Activated B cell treated with CpG ODN at 0.5 μM for 24 hours (primary cell): ENCODE results near the gene TBC1D22A. TPM values are rescaled to one million over a fixed set of nuclear protein-coding genes. Genes with fewer than 3 reads are reported as not detected.

ENCODE experiments used
- ATAC-seq: fragments of 200-7000 bp; cut with Tn5 transposase; one replicate; pipeline ENCODE4 v1.10.0; 2021; ENCODE audit warnings: low read depth, mild to moderate bottlenecking, moderate library complexity
- CTCF ChIA-PET: fragments of 350-600 bp; sonication (Branson Sonifier 250); formaldehyde crosslinking; loops from one replicate; lab custom pipeline; 2021; ENCODE audit warnings: antibody characterized with exemption; lab: Charles Lee
- POLR2A ChIA-PET: fragments of 350-600 bp; sonication (Branson Sonifier 250); formaldehyde crosslinking; loops from one replicate; lab custom pipeline; 2021; ENCODE audit warnings: antibody characterized with exemption; lab: Charles Lee
- DNase-seq: peaks from one replicate; pipeline ENCODE4 v3.0.0; 2022
- H3K27ac Mint-ChIP-seq: one replicate; pipeline ENCODE4 v1.8.0; 2020; ENCODE audit warnings: mixed read lengths
- H3K27me3 Mint-ChIP-seq: one replicate; pipeline ENCODE4 v1.8.0; 2021; ENCODE audit warnings: mixed read lengths
- H3K36me3 Mint-ChIP-seq: one replicate; pipeline ENCODE4 v1.8.0; 2021; ENCODE audit warnings: low read depth, mixed read lengths
- H3K4me1 Mint-ChIP-seq: one replicate; pipeline ENCODE4 v1.8.0; 2021; ENCODE audit warnings: mixed read lengths
- H3K4me3 Mint-ChIP-seq: one replicate; pipeline ENCODE4 v1.8.0; 2020; ENCODE audit warnings: mild to moderate bottlenecking, mixed read lengths
- H3K9me3 Mint-ChIP-seq: one replicate; pipeline ENCODE4 v1.8.0; 2020; ENCODE audit warnings: mixed read lengths
- intact Hi-C: fragments of 100-400 bp; cut with micrococcal nuclease; formaldehyde crosslinking; loops from one replicate; pipeline ENCODE4 v1.15.1; 2024
- total RNA-seq: library from RNA; stranded (reverse); gene quantifications from 2 replicates; pipeline ENCODE4 v1.2.3, GENCODE V29; 2022
- TF ChIP-seq, protein P1 (sequence below): fragments of 200-600 bp; IDR thresholded peaks from one replicate; pipeline ENCODE4 v1.8.0; 2022; ENCODE audit warnings: antibody characterized with exemption, mild to moderate bottlenecking

The TBC1D22A gene
- total RNA-seq, 1 donor from 2014 or later: 85.9 TPM

DNA sequence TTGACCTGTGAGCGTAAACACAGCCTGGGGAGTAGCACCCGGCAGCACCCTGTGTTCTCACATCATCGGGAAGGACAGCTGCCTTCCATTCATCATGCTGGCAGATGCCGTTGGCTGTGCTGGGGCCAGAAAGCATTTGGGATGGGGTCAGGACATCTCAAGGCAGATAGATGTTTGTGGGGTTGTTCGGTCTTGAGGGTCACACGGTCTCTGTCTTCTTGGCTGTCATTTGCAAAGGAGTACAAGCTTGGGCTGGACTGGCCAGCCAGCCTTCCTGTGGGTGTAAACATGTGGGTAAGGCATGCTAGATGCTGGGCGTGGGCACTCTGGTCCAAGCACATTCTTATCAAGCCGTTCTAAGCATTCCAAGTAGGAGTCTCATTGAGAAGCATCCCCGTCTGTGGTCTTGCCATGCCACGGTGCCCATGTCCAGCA is 81.4 kb downstream of the TBC1D22A start:
- Mint-ChIP-seq H3K4me1 (peaks cover 11% of the 10 kb centered on the region), H3K36me3 (peaks cover 62% of the 10 kb centered on the region), H3K27me3 (no peaks in the 10 kb centered on the region), H3K27ac (no peak overlapping the region), H3K4me3 (no peak overlapping the region), H3K9me3 (no peaks in the 10 kb centered on the region)
- DNase-seq: no peak
- intact Hi-C loops: no loop called here
- no peak for ATAC-seq
- ChIA-PET POLR2A (no interaction called here), CTCF (no interaction called here)
- TF ChIP-seq, protein P1, sequence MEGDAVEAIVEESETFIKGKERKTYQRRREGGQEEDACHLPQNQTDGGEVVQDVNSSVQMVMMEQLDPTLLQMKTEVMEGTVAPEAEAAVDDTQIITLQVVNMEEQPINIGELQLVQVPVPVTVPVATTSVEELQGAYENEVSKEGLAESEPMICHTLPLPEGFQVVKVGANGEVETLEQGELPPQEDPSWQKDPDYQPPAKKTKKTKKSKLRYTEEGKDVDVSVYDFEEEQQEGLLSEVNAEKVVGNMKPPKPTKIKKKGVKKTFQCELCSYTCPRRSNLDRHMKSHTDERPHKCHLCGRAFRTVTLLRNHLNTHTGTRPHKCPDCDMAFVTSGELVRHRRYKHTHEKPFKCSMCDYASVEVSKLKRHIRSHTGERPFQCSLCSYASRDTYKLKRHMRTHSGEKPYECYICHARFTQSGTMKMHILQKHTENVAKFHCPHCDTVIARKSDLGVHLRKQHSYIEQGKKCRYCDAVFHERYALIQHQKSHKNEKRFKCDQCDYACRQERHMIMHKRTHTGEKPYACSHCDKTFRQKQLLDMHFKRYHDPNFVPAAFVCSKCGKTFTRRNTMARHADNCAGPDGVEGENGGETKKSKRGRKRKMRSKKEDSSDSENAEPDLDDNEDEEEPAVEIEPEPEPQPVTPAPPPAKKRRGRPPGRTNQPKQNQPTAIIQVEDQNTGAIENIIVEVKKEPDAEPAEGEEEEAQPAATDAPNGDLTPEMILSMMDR: no peak

DNA sequence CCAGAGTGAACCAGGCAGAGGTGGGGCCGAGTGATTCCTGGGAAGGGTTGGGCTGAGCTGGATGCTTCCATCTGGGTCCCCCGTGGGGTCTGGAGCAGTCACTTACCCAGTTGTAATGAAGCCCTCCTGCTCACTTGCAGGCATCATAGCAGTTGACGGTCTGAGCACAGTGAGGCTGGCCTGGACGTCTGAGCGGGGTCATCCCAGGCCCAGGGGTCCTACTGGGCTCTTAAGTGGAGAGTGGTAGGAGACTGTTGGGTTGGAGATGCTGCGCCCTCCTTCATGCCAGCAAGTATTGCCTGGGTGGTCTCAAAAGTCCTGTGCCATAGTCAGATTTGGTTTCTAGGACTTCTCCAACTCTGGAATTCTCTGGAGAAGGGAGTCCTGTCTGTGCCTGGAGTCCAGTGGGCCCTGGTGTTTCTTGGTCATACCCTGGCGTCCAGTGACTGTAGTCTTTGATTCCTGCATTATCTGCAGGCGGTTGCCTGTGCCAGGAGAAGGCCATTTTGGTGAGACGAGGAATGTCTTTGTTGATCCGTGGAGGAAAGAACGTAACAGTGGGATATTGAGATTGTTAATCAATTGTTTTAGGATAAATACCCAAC is 82.3 kb downstream of the TBC1D22A start:
- H3K9me3 Mint-ChIP-seq: no peaks in the 10 kb centered on the region
- no peaks in the 10 kb centered on the region for H3K27me3 Mint-ChIP-seq
- no peak overlapping the region for H3K27ac Mint-ChIP-seq
- H3K4me3 Mint-ChIP-seq: no peak overlapping the region
- ATAC-seq (no peak), DNase-seq (no peak)
- peaks cover 11% of the 10 kb centered on the region for H3K4me1 Mint-ChIP-seq
- TF ChIP-seq, protein P1: no peak
- H3K36me3 Mint-ChIP-seq: peaks cover 69% of the 10 kb centered on the region
- intact Hi-C loops: no loop called here
- ChIA-PET POLR2A (no interaction called here), CTCF (no interaction called here)

DNA sequence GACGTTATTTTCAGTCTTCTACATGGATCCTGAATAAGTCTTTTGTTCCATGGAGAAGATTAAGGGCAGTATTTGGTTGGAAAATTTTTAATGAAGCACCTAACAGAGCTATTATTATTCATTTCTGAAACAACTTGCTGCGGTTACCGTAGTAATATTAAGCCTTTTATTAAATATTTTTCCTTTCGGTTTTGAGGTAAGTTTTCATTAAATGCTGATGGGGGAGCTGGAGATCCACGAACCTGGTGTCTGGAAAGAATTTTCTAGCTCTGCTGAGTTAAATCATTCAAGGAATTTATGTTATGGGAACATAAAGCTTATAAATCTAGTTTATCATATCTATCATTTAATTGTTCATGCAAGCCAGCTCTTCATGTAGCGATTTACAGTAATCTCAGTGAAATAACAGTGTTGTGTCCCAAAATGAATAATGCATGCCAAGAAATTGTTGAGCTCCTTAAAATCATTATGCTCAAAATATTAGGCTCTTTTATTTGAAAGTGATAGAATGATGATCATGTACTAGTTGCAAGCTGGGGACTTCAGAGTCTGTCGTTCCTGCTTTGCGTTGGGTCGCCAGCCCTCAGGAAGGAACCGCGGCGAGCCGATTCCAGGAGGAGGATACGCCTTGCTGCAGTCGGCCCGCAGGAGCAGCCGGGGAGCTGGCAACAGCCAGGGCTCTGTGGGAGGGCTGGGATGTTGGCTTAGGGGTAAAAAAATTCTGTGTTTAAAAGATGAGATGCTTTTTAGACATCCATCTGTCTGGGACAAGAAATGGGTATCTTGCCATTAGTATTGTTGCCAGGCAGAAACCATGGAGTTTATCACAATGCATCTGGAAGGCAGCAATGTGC is 83.1 kb downstream of the TBC1D22A start:
- no peak for ATAC-seq
- H3K4me3 Mint-ChIP-seq: no peak overlapping the region
- peaks cover 73% of the 10 kb centered on the region for H3K36me3 Mint-ChIP-seq
- H3K27me3 Mint-ChIP-seq: no peaks in the 10 kb centered on the region
- intact Hi-C loops: no loop called here
- CTCF ChIA-PET: no interaction called here
- TF ChIP-seq, protein P1: no peak
- H3K27ac Mint-ChIP-seq: no peak overlapping the region
- POLR2A ChIA-PET: no interaction called here
- no peaks in the 10 kb centered on the region for H3K9me3 Mint-ChIP-seq
- H3K4me1 Mint-ChIP-seq: peaks cover 11% of the 10 kb centered on the region
- no peak for DNase-seq

DNA sequence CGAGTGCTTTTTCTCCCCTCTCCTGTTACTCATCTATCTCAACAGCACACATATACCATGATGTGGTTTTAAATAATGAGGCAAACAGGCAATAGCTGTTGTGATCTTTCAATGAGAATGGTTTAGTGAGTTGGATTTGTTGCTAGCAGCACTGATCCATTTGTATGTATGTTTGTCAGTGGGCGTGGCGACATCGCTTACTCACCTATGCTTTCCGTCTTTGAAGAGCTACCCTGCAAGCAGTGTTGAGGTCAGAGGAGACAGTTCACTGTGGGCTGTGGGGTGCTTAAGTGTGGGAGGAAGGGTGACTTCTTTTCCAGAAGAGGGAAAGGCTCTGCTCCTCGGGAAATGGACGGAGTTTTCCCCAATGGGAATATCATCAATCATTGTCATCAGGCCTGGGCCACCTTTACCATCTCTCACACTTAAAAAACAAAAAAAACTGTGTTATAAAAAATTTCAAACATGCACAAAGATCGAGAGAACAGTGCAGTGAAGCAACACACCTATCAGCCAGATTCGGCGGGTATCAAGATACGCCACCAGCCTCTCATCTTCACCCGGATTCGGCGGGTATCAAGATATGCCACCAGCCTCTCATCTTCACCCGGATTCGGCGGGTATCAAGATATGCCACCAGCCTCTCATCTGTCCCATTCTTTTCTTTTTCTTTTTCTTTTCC is 83.8 kb downstream of the TBC1D22A start:
- ATAC-seq (no peak), DNase-seq (no peak)
- intact Hi-C loops: no loop called here
- Mint-ChIP-seq H3K4me1 (peaks cover 6% of the 10 kb centered on the region), H3K27ac (peak overlapping the region; percentile 24), H3K9me3 (no peaks in the 10 kb centered on the region), H3K36me3 (peaks cover 77% of the 10 kb centered on the region), H3K27me3 (no peaks in the 10 kb centered on the region), H3K4me3 (no peak overlapping the region)
- ChIA-PET CTCF (no interaction called here), POLR2A (no interaction called here)
- TF ChIP-seq, protein P1: no peak

DNA sequence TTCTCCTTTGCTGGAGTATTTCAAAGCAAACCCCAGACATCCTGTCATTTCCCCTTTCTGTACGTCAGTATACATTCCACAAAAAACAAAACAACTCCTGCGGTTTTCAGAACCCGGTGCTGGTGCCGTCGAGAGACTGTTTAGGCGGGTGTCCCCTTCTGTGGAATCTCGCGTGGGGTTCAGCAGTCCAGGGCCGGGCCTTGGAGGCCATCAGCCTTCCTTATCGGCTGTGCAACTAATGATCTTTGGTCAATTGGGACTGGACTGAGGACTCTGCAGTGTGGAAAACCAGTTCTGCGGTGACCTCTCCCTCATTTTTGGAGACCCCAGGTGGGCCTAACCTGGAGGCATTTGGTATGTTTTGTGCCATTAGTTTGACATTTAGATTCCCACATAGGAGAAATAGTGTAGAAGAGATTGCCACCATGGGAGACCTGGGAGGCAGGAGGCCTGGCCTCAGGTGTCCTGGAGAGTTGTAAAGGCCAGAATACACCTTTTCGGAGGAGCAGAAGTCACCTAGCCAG is 84.4 kb downstream of the TBC1D22A start:
- intact Hi-C loops: no loop called here
- Mint-ChIP-seq H3K9me3 (no peaks in the 10 kb centered on the region), H3K27me3 (no peaks in the 10 kb centered on the region), H3K36me3 (peaks cover 76% of the 10 kb centered on the region), H3K4me3 (no peak overlapping the region), H3K4me1 (peaks cover 10% of the 10 kb centered on the region), H3K27ac (peak overlapping the region; percentile 24)
- no peak for DNase-seq
- ATAC-seq: no peak
- TF ChIP-seq, protein P1: no peak
- ChIA-PET CTCF (no interaction called here), POLR2A (no interaction called here)
